CD4-positive, alpha-beta T cell treated with Interferon alpha-2 for 1 hour (primary cell): ENCODE measurements around the gene CAV2.

Experiments used
- DNase-seq, 2 donors: peaks; one replicate each; pipeline ENCODE4 v3.0.0-alpha.2; 2020 to 2022

Gene CAV2

DNA sequence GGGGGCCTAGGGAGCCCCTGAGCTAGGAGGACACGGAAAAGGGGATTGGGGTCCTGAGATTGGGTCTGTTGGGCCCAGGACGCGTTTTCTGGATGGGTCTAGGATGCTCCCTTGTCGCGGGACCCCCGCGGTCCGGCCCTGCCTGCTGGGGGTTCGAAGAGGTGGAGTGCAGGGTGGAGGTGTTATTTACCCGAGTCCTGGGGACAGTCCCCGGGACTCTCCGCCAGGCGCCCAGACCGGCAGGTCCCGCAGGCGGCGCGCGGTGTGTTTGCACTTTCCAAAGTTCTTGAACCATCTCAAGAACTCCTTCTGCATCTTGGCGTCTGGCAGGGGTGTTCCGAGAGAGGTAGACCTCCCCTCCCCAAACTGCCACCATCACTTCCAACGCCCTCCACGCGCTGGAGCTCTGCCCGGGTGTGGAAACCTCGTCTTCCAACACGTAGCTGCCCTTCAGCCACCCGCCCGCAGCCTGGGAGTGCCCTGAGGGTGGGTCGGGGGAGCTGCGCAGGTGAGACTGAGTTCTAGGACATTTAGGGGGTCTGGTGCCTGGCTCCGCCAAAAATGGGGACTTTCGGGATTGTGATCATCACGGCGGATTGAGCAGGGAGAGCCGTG lies 25.9 kb downstream of the CAV2 start:
- DNase-seq: peak; percentile 12 to 25

DNA sequence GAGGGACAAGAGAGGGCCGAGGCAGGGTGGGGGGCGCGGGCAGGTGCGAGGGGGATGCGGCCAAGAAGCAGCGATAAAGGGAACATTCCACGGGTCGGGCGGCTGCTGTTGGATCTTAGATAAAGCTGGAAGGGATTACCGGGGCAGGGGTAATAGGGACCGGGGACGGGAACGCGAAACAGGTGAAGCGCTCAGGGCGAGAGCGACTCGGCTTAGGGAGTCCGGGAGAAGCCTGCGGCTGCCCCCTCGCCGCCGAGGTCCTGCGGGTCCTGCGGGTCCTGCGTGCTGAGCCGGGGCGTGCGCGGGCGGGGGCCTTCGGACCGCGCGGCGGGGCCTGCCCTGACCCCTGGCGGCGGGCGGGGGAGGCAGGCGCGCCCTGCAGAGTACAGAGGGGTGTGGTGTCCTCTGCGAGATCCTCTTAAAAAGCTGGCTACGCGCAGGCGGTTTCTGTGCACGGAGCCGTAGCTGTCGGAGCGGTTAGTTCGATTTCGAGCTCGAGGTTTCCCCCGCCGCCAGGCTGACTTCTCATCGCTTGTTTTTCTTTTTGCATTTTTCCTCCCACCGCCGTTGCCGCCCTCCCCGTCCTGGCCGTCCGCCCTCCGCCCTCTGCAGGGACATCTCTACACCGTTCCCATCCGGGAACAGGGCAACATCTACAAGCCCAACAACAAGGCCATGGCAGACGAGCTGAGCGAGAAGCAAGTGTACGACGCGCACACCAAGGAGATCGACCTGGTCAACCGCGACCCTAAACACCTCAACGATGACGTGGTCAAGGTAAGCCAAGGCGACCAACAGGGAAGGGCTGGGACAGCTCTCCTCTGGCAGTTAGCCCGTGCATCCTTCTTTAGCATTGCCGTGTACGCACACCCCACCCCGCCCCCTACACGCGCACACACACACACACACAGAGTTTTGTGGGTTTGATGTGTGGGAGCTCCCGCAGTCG lies 26.6 kb downstream of the CAV2 start:
- DNase-seq: peak; percentile 53 to 69

DNA sequence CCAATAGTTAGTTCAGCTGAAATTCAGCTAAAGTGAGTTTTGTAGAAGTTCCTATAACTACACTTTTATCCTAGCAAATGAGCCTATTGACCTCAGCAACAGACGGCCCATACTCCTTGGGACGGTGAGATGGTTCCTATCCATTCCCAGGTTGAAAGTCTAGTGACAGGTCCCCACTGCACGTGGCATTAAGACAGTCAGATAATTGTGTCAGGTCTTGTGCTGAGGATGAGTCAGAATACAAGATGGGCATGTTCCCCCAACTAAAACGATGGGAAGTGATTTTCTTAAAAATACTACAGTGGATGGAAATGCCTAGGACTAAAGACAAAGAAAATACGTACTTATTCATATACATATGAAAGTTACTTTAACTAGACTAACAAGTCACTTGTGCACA lies 27.4 kb downstream of the CAV2 start:
- no peak for DNase-seq

DNA sequence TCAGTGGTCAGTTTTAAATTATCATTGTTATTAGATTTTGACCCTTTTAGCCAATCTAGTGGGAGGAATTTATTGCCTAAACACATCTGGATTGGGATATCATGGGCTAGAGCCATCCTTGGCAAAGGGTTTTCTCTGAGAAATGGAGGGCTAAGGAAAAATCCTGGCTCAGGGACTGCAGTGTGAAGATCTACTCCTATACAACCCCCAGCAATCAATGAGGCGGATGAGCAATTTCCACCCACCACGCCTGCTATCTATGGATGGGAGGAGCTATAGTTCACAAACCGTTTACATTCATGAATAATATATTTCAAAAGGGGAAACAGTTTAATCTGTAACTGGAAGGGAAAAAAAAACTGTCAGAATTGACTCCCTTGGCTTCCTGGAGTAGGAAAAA lies 28.0 kb downstream of the CAV2 start:
- no peak for DNase-seq

DNA sequence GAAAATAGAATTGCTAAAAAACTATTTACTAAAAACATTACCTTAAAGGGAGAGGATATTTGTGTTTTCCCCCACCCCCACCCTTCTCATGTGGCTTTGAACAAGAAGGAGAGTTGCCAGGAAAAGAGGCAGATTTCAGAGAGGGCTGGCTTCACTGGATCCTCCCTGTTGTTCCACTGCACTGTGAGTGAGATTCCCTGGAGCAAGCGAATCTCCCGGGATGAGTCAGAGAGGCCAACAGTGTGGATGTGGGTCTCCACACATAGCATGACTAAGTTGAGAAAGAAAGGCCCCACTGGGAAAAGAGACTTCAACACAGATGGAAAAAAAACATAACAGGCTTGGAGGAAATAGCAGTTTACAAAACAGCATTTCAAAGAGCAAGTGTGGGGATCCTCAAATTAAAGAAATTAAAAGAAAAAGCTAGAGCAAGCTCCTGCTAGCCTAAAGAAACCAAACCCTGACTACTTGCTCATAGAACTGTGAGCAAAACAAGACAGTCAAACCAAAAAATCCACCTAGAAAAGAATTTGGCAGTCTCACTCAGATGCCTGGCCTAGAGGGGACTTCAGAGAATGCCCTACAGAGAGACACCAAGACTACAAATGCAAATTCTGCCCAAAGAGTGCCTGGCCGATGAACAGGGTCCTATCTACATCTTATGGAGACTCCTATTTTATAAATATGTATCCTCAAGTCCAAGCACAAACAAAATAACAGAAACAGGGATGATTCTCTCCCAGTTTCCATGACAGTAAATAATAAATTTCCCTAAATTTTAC lies 28.7 kb downstream of the CAV2 start:
- no peak for DNase-seq

DNA sequence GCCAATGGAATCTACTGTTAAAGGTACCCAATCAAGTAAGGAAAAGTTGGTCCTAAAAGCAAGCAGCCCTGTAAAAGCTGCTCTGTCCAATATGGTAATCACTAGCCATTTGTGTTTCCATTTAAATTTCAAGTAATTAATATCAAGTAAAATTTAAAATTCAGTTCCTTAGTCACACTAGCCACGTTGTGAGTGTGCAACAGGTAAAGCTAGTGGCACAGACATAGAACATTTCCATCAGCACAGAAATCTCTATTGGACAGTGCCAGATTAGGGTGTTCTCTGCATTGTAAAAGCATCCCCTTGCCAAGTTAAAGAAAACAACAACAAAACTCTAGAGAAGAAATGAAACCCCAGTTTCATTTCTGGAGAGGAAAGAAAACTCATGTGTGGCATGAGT lies 29.7 kb downstream of the CAV2 start:
- DNase-seq: no peak

DNA sequence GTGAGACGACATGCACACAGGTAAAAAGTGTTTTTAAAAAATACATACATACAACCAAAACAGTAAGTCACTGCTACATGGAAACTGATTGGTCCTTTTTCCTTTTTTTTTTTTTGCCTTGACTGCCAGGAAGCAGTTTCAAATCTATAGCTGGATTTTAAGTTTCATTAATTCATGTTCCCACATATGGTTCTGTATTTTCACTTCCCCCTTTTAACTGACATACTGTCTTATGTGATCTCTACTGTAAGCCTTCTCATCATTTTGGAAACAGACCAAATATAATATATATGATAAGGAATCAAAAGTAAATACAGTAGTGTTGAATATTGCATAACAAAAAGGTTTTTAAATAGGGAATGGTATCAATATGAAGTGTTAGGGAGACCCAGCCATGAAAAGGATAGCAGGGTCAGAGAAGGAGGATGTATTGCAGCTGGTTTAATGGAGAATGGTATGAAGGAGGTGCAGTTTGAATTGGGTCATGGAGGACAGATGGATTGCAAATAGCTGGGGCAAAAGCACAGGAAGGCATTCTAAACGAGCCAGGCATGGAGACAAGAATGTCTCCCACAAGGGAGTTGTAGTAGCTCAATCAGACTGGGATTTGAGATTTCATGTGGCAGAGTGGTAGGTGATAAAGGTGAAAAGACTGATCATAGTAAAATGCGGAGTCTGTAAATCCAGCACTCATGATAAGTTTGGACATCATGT lies 30.7 kb downstream of the CAV2 start:
- no peak for DNase-seq

DNA sequence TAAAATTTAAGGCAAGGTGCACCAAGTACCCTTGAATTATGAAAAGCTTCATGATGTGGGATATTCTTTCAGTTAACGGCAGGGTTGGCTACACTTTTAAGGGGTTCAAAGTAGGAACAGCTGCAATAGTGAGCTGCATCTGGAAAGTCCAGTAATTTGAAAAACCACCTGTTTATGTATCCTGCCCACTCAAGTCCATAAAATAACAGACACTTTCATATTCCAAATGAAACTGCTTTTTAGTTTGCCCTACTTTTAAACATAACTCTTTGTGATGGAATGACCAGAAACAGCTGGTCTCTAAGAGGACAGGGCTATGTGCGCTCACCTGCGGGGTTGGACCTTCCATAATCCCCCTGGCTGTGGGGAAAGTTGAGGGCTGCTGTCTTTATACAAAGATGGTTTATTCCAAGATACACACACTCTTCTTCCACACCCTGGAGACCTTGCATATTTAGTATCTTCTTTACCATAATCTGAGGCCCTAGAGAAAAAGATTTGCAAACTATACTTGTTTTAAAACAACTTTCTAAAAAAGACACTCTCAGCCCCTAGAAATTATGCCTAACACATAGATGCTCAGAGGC lies 32.7 kb downstream of the CAV2 start:
- DNase-seq: no peak

DNA sequence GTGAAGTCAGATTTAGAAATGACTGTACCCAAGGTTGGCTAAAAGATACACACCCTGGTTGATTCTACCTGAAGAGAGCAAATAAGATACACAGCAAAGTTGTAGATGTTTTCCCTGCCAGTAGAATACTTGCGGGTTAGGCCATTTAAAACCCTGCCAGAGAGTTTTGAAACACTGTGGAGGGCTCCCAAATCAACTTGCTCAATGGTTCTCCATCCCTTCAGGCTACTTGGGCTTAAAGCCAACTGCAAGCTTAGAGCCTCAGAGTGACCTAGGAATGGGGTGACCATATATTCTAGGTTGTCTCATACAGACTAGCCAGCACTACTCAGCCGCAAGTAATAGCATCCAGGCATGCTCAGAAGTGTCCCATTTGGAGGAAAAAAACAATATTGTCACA lies 35.3 kb downstream of the CAV2 start:
- no peak for DNase-seq

DNA sequence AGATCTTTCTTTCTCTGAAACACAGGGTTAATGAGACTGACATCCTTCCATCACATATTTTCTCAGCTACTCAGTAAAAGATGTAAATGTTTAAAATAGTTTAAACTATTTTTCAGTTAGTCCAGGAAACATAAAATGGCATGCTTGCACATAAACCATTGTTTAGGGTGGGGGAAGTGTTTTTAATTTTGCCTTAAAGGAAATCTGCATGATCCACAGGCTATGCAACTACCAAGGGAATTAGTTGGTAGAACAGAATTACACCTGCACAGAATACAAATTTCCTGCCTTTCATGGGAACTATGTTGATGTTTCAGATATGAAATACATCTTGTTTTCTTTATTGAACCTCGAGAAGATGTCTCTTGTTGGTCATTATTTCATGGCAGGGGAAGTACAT lies 35.9 kb downstream of the CAV2 start:
- DNase-seq: no peak

DNA sequence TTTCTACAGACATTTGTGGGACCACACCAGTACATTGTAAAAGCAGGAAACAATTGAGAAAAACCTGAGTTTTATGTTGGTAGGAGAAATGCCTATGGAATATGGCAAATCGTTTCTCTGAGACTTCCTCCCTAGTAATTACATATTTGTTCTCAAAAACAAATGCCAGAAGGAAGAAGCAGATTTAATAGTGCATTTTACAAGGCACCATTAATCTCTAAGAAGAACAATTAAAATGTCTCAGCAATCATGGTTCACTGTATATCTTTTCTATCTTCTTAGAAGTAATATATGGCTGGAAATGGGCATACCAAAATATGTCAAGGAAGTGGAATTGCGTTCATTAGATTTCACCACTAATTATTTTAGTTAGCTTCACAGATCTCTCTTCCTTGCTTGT lies 38.6 kb downstream of the CAV2 start:
- DNase-seq: no peak

DNA sequence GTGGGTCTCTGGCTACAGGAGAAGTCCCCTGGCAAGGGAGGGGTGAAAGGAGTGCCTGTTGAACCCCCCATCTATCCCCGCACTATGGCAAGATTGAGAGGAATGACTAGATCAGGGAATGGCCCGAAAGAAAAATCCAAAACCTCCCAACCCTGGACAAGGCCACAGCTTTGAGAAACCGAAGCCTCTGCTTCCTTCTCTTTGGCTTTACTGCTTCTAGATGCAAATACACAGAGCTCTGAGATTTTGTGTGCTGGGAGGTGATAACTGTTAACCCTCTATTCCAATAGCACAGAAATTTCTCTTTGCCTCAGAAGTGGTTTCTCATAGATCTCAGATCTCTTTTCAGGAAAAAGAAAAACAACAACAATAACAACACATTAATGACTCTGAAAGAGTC lies 40.3 kb downstream of the CAV2 start:
- DNase-seq: no peak

DNA sequence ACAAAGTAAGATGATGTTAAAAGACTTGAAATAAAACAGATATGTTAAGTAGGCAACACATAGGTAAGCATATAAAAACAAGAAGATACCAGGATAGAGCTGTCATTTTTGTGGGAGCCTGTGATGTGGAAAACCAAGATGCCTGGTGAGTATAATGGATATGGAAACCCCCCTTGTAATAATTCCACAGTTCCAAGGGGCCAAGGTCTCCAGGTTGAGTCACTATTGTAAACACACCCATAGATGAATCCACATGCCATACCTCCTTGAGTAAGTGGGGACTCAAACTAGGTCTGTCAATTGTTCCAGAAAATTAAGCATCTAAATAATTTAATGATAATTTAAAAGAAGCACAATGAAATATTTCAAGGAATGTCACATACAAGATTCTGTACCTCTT lies 41.2 kb downstream of the CAV2 start:
- no peak for DNase-seq

DNA sequence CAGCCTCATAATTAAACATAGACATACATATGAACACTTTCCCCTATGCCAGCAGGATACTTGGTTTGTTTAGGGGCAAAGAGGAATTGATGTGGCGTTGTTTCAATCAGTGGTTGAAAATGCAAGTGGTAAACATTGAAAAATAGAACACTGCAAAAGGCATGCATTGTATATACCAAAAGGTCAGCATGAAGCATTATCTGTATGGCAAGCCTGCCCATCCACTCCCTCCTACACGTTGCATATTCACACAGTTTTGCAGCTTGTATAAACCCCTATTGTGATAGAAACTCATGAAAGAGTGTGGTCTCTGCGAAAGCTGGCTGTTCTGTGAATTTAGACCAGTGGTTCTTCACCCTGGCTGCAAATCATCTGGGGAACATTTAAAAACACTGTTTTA lies 42.4 kb downstream of the CAV2 start:
- no peak for DNase-seq

DNA sequence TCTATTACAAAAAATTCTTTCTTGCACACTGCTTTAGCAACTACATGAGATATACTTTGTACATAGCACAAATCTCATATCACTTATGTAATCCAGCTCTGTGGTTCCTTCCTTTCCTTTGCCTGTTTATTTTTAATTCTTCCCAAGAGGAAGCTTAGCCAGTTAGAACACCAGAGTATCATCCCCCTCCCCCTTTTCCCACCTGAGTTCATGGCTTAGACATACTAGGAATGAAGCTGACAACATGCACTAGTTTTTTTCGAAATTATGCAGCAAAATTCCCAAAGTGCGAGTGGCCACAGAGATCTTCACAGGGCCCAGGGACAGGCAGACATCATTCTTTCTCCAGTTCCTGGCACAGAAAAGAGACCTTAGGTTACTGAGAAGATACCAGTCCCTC lies 43.1 kb downstream of the CAV2 start:
- no peak for DNase-seq

DNA sequence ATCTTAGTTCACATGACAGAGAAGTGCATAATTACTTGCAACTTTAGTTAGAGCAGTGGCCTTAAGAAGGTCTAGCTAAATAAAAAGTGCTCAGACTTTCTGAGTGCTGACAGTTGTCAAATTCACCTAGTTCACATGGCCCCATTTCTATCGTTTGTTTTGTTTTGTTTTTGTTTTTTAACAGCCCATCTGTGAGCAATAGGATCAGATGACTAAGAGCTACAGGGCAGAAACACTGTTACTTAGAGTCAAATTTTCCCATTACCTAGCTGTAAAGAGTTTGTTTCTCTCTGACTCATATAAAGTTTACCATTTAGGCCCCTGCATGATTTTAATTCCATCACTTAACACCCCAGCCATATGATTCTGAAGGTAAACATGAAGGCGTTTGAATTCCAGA lies 44.1 kb downstream of the CAV2 start:
- no peak for DNase-seq

DNA sequence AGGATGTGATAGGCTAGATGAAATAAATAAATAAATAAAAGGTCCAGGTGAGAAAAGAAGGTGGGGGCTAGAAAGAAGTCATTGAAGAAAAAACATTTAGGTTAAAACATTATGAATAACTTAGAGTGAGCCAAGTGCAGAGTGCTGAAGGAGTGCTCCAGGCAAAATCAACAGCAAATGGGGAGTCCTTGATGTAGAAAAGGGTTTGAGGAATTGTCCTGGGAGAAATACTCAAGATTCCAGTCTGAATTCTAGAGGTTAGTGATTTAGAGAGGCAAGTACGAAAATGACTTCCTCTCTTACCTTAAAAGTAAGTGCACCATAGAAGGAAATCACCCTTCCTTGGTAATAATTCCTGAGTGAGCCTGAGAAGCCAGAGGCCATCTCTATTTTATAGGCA lies 44.9 kb downstream of the CAV2 start:
- DNase-seq: no peak

DNA sequence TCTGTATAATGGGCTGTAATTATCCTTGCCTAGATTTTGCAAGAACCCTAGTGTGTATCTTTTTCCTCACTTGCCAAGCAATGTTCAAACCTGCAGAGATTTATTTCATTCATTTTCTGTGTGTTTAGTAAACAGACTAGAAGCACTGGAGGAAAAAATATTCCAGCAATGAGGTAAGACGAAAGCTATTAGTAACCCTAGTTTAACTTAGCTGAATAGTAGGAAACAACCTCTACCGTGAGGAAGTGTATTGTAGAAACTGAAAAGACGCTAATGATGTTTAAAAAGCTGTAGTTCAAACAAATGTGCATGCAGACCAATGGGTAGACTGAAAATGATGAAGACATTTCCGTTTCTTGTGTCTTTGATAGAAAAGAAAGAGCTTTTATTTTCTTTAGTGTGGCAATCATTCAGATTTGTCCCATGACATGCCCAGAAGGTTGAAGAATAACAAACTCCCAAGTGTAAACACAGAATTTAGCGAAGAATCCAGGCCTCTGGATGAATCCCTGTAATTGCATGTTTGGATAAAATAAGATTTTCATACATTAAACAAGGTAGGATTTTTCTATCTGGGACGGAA lies 46.0 kb downstream of the CAV2 start:
- no peak for DNase-seq

DNA sequence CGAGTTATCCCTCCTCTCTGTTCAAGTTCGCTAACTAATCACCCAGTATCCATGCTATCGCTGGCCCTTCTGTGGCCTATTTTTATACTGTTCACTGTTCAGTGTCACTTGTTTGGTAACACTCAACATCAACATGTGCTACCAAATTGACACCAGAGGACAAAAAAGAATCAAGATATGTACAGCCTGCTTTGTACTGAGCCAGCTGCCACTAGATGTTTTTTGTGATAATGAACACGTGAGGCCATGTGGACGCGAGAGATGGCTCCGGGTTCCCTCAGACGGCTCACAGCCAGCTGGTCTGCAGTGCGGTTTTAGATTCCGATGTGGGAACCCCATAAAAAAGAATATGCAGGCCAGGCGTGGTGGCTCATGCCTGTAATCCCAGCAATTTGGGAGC lies 46.5 kb downstream of the CAV2 start:
- no peak for DNase-seq

DNA sequence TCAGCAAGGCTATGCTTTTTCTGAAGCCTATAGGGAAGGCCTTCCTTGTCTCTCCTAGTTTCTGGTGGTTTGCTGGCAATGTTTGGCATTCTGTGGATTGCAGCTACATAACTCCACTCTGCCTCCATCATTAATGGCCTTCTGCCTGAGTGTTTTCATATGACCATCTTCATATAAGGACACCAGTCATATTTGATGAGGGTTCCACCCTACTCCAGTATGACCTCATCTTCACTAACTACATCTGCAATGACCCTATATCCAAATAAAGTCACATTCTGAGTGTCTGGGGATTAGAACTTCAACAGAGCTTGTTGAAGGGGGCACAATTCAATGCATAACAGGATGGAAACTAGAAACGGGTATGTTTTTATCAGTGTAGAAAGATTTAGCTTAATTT lies 47.4 kb downstream of the CAV2 start:
- no peak for DNase-seq

DNA sequence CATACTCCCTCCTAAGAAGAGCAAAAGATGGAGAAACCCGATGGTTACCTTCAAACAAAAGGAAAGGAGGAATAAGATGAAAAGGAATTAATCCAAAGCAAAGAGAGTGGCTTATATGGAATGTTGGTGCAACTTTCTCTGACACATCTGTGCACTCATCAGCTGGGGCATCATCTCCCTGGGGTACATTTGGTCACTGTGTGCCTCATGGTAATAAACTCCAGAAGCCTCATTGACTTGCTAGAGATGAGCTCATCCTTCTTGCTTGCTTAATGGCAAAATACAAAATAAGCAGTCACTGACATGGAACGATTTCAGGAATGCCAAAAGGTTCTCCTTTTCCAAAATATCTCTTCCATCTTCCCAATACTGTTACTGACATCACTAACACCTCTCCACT lies 47.8 kb downstream of the CAV2 start:
- DNase-seq: no peak

DNA sequence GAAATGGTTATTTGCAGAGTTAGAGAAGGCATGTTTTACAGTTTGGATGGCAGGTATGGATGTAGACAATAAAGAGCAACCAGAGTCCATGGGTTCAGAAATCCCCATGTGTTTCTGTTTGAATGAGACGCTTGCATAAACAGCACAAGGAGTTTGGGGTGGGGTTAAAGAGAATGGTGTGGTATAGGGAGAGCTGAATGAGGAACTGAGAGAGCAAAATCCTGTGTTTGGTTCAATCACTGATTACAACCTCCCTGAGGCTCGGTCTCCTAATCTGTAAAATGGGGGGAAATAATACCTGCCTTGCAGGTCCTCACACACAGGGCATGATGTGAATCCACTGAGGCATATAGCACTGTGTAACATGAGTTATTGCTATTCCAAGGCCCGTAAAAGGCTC lies 49.0 kb downstream of the CAV2 start:
- no peak for DNase-seq
